ENCODE measurements around the gene ADCY2.

Gene ADCY2

GRCh38 chr5:7611518-7611917 is 215.6 kb downstream of the ADCY2 start:
- H3K4me3 ChIP-seq (replicated peaks; ENCODE audit: low read depth, low read length): no peak overlapping the region
- no peak for TF ChIP-seq CTCF (IDR thresholded peaks at IDR 0.05; ENCODE audit: low read length, missing control alignments)
- no peak for DNase-seq (ENCODE audit: low read depth)

DNA sequence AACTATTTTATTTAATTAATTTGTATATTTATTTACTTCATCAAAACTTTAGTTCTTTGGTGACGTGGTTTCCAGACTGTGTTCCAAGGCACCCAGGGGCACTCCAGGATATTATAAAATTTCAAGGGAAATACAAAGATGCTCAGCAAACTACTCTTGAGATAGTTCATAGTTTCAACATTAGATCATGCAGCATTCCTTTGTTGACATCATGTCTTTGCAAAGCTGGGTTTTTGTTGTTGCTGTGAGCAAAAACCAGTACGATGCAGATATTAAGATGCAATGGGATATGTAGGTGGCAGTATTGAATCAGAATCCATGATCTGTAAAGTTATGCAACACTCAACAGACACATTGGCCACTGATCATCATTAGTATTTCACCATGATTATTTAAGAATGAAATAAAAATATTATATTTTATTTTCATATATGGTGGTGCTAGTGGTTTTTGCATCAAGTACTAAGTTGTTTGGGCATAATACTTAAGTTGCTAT is 219.7 kb downstream of the ADCY2 start:
- DNase-seq (ENCODE audit: low read depth): no peak
- TF ChIP-seq CTCF (IDR thresholded peaks at IDR 0.05; ENCODE audit: low read length, missing control alignments): no peak

DNA sequence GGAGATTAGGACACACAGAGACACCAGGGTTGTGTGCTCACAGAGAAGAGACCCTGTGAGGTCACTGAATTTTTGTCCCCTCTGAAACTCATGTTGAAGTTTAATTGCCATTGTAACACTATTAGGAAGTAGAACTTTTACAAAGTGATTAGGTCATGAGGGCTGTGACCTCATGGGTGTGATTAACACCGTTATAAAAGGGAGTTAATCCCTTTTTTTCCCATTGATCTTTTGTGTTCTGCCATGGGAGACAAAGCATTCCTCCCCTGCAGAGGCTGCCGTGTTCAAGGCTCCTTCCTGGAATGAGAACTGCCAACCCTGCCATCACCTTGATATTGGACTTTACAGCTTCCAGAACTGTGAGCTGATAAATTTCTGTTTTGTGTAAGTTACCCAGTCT is 221.0 kb downstream of the ADCY2 start:
- TF ChIP-seq CTCF (IDR thresholded peaks at IDR 0.05; ENCODE audit: low read length, missing control alignments): no peak
- no peak overlapping the region for H3K4me3 ChIP-seq (replicated peaks; ENCODE audit: low read depth, low read length)
- DNase-seq (ENCODE audit: low read depth): no peak

More for the DNA sequence above, 219.7 kb downstream of the ADCY2 start:
- no peak overlapping the region for H3K4me3 ChIP-seq (replicated peaks; ENCODE audit: low read depth, low read length)

DNA sequence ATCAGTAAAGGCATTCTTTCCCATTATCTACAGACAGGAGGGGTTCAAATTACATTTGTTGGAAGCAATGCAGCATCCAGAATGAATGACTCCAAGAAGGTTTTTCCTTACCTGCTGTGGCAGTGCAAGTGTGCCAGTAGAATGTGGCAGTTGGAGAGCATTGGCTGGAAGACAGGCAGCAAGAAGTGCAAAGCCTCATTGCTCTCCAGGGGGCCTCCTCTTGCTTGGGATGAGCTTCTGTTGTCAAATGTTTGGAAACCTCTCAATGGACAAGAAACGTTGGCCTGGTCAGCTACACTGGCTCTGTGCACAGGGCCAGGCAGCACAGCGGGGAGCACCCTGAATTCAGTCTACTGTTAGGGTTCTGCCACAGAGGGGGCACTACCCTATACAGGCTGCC is 226.6 kb downstream of the ADCY2 start:
- no peak overlapping the region for H3K4me3 ChIP-seq (replicated peaks; ENCODE audit: low read depth, low read length)
- DNase-seq (ENCODE audit: low read depth): no peak
- TF ChIP-seq CTCF (IDR thresholded peaks at IDR 0.05; ENCODE audit: low read length, missing control alignments): no peak

GRCh38 chr5:7625740-7626139 is 229.8 kb downstream of the ADCY2 start:
- no peak for DNase-seq (ENCODE audit: low read depth)
- H3K4me3 ChIP-seq (replicated peaks; ENCODE audit: low read depth, low read length): no peak overlapping the region
- TF ChIP-seq CTCF (IDR thresholded peaks at IDR 0.05; ENCODE audit: low read length, missing control alignments): no peak

GRCh38 chr5:7628248-7628647 is 232.3 kb downstream of the ADCY2 start:
- no peak for TF ChIP-seq CTCF (IDR thresholded peaks at IDR 0.05; ENCODE audit: low read length, missing control alignments)
- DNase-seq (ENCODE audit: low read depth): no peak
- H3K4me3 ChIP-seq (replicated peaks; ENCODE audit: low read depth, low read length): no peak overlapping the region

DNA sequence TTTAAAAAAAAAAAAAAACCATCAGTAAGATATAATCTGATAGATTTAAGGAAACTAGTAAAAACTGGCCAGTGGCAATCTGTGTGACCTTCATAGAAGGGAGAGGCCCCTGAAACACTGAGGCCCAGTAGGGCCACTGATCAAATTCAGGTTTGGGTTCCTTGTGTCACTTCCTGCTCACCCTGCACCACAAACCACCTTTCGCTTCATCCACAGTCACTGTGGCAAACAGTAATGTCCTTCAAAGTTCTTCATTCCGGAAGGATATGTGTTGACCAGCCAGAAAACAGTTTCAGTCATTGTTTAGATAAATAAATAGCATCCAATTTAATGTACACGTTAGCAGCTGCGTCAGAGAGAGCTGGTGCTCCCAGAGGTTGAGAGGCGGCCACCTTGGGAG is 232.9 kb downstream of the ADCY2 start:
- TF ChIP-seq CTCF (IDR thresholded peaks at IDR 0.05; ENCODE audit: low read length, missing control alignments): no peak
- DNase-seq (ENCODE audit: low read depth): no peak
- H3K4me3 ChIP-seq (replicated peaks; ENCODE audit: low read depth, low read length): no peak overlapping the region
